ENCODE data around the gene SAMD11.

DNA sequence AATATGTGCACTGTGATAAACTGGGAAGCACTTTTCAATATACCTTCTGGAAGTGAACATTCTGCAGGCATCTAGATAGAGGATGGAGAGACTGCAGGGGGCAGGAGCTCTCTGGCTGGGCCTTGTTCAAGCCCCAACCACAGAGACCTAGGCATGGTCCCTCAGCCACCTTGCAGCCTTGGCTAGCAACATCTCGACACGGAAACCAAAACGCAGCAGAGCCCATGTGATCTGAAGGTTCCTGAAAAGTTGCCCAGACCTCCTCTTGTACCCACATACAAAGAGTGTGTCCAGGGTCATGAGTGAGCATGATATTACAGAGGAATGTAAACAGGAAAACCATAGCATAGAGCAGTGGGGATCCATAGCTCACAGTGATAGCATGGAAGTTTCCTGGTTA, 33.1 kb upstream of the SAMD11 start:
- no peak for TF ChIP-seq NFE2L1 (CRISPR knock-in tag; IDR thresholded peaks at IDR 0.05)
- no peak for TF ChIP-seq GRHL2 (CRISPR knock-in tag; IDR thresholded peaks at IDR 0.05; ENCODE audit: insufficient replicate concordance, severe bottlenecking)
- TF ChIP-seq, protein P1, sequence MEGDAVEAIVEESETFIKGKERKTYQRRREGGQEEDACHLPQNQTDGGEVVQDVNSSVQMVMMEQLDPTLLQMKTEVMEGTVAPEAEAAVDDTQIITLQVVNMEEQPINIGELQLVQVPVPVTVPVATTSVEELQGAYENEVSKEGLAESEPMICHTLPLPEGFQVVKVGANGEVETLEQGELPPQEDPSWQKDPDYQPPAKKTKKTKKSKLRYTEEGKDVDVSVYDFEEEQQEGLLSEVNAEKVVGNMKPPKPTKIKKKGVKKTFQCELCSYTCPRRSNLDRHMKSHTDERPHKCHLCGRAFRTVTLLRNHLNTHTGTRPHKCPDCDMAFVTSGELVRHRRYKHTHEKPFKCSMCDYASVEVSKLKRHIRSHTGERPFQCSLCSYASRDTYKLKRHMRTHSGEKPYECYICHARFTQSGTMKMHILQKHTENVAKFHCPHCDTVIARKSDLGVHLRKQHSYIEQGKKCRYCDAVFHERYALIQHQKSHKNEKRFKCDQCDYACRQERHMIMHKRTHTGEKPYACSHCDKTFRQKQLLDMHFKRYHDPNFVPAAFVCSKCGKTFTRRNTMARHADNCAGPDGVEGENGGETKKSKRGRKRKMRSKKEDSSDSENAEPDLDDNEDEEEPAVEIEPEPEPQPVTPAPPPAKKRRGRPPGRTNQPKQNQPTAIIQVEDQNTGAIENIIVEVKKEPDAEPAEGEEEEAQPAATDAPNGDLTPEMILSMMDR (IDR thresholded peaks at IDR 0.05), result no peak
- TF ChIP-seq, protein P2, sequence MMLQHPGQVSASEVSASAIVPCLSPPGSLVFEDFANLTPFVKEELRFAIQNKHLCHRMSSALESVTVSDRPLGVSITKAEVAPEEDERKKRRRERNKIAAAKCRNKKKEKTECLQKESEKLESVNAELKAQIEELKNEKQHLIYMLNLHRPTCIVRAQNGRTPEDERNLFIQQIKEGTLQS (CRISPR knock-in tag; conservative IDR thresholded peaks at IDR 0.05), result no peak
- TF ChIP-seq, protein P3, sequence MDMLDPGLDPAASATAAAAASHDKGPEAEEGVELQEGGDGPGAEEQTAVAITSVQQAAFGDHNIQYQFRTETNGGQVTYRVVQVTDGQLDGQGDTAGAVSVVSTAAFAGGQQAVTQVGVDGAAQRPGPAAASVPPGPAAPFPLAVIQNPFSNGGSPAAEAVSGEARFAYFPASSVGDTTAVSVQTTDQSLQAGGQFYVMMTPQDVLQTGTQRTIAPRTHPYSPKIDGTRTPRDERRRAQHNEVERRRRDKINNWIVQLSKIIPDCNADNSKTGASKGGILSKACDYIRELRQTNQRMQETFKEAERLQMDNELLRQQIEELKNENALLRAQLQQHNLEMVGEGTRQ (CRISPR knock-in tag; IDR thresholded peaks at IDR 0.05), result no peak
- TF ChIP-seq ESRRA (CRISPR knock-in tag; IDR thresholded peaks at IDR 0.05; ENCODE audit: borderline replicate concordance), result no peak
- no peak for TF ChIP-seq SOX15 (CRISPR knock-in tag; IDR thresholded peaks at IDR 0.05)
- TF ChIP-seq ZNF232 (CRISPR knock-in tag; IDR thresholded peaks at IDR 0.05), result no peak
- no peak for TF ChIP-seq CREB1 (CRISPR knock-in tag; IDR thresholded peaks at IDR 0.05)
- no peak for TF ChIP-seq FOXK1 (CRISPR knock-in tag; IDR thresholded peaks at IDR 0.05)
- TF ChIP-seq FOXP1 (CRISPR knock-in tag; IDR thresholded peaks at IDR 0.05; ENCODE audit: borderline replicate concordance), result no peak
- TF ChIP-seq ETV6 (CRISPR knock-in tag; IDR thresholded peaks at IDR 0.05), result no peak
- TF ChIP-seq CREM (CRISPR knock-in tag; IDR thresholded peaks at IDR 0.05), result no peak
